ENCODE results near the gene IMMP2L. TPM values are rescaled to one million over a fixed set of nuclear protein-coding genes. Genes with fewer than 3 reads are reported as not detected.

The IMMP2L gene
- total RNA-seq, 1 donor from 2014 or later, result 29.7 TPM

DNA sequence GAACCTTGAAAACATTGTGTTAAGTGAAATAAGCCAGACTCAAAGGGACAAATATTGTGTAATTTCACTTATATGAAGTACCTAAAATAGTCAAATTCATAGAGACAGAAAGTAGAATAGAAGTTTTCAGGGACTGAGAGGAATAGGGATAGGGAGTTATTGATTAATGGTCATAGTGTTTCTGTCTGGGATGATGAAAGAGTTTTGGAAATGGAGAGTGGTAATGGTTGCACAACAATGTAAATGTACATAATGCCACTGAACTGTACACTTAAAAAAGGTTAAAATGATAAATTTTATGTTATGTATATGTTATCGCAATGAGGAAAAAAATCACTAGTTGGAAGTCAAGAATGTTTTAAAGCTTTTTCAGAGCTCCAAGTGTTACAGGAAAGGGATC is 33.5 kb upstream of the IMMP2L start:
- H3K4me3 Mint-ChIP-seq (ENCODE audit: low read depth), result no peak overlapping the region
- H3K4me1 Mint-ChIP-seq (ENCODE audit: low read depth), result no peaks in the 10 kb centered on the region
- H3K36me3 Mint-ChIP-seq (ENCODE audit: insufficient read depth), result no peaks in the 10 kb centered on the region
- no peaks in the 10 kb centered on the region for H3K27me3 Mint-ChIP-seq
- no peak overlapping the region for H3K27ac Mint-ChIP-seq
- peaks cover 7% of the 10 kb centered on the region for H3K9me3 Mint-ChIP-seq (ENCODE audit: low read depth)
- TF ChIP-seq, protein P1, sequence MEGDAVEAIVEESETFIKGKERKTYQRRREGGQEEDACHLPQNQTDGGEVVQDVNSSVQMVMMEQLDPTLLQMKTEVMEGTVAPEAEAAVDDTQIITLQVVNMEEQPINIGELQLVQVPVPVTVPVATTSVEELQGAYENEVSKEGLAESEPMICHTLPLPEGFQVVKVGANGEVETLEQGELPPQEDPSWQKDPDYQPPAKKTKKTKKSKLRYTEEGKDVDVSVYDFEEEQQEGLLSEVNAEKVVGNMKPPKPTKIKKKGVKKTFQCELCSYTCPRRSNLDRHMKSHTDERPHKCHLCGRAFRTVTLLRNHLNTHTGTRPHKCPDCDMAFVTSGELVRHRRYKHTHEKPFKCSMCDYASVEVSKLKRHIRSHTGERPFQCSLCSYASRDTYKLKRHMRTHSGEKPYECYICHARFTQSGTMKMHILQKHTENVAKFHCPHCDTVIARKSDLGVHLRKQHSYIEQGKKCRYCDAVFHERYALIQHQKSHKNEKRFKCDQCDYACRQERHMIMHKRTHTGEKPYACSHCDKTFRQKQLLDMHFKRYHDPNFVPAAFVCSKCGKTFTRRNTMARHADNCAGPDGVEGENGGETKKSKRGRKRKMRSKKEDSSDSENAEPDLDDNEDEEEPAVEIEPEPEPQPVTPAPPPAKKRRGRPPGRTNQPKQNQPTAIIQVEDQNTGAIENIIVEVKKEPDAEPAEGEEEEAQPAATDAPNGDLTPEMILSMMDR (IDR thresholded peaks at IDR 0.05; ENCODE audit: unreplicated experiment), result no peak
- no peak for DNase-seq (ENCODE audit: low spot score, unreplicated experiment)

DNA sequence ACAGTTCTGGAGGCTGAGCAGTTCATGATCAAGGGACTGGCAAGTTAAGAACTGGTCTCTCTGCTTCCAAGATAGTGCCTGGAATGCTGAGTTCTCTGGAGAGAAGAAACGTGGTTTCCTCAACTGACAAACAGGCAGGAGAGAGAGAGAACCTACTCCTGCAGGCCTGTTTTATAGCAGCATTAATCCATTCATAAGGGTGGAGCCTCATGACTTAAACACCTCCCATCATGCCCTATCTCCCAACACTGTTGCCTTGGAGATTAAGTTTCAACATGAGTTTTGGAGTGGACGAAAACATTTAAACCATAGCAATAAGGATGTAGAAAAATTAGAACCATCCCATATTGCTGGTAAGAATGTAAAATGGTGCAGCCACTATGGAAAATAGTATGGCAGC is 32.3 kb upstream of the IMMP2L start:
- Mint-ChIP-seq H3K4me3 (ENCODE audit: low read depth) (no peak overlapping the region), H3K9me3 (ENCODE audit: low read depth) (peaks cover 7% of the 10 kb centered on the region), H3K27me3 (no peaks in the 10 kb centered on the region), H3K27ac (no peak overlapping the region), H3K4me1 (ENCODE audit: low read depth) (no peaks in the 10 kb centered on the region), H3K36me3 (ENCODE audit: insufficient read depth) (no peaks in the 10 kb centered on the region)
- TF ChIP-seq, protein P1 (IDR thresholded peaks at IDR 0.05; ENCODE audit: unreplicated experiment), result no peak
- DNase-seq (ENCODE audit: low spot score, unreplicated experiment), result no peak

DNA sequence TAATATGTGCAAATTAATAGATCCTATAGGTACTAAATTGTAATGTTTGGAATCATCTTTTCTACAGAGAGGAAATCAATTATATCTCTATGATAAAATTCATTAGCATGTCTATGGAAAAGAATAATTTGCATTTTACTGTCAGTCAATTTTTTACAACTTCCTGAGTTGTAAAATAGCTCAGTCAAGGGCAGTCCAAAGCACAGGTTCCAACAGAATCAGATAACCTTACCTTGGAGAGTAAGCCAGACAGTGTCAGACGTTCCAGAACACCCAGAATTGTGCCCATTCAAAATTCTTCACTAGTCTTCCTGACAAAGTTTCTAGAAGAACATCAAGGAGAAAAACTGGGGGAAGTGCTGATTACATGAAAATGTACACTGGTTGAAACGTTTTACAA is 31.1 kb upstream of the IMMP2L start:
- H3K4me3 Mint-ChIP-seq (ENCODE audit: low read depth), result no peak overlapping the region
- H3K27ac Mint-ChIP-seq, result no peak overlapping the region
- no peaks in the 10 kb centered on the region for H3K36me3 Mint-ChIP-seq (ENCODE audit: insufficient read depth)
- DNase-seq (ENCODE audit: low spot score, unreplicated experiment), result no peak
- no peaks in the 10 kb centered on the region for H3K27me3 Mint-ChIP-seq
- peaks cover 7% of the 10 kb centered on the region for H3K9me3 Mint-ChIP-seq (ENCODE audit: low read depth)
- H3K4me1 Mint-ChIP-seq (ENCODE audit: low read depth), result no peaks in the 10 kb centered on the region
- TF ChIP-seq, protein P1 (IDR thresholded peaks at IDR 0.05; ENCODE audit: unreplicated experiment), result no peak

DNA sequence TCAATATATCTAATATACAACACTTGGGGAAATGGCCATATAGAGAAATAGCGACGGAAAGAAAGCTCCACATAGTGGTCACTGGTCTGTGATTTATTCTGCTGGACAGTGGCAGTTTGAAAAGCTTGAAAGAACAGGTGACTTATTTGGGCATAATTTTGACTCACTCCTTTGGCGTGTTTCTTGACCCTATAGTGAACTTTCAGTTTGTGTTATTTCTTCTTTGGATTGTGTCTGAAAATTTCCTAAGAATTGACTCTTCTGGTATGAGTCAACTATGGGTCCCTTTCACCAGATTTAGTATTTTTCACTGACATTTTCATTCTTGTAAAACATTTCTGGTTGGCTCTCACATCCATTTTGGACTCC is 25.8 kb upstream of the IMMP2L start:
- Mint-ChIP-seq H3K27ac (no peak overlapping the region), H3K4me3 (ENCODE audit: low read depth) (no peak overlapping the region), H3K4me1 (ENCODE audit: low read depth) (no peaks in the 10 kb centered on the region), H3K27me3 (no peaks in the 10 kb centered on the region), H3K36me3 (ENCODE audit: insufficient read depth) (no peaks in the 10 kb centered on the region), H3K9me3 (ENCODE audit: low read depth) (no peaks in the 10 kb centered on the region)
- no peak for DNase-seq (ENCODE audit: low spot score, unreplicated experiment)
- TF ChIP-seq, protein P1 (IDR thresholded peaks at IDR 0.05; ENCODE audit: unreplicated experiment), result no peak

DNA sequence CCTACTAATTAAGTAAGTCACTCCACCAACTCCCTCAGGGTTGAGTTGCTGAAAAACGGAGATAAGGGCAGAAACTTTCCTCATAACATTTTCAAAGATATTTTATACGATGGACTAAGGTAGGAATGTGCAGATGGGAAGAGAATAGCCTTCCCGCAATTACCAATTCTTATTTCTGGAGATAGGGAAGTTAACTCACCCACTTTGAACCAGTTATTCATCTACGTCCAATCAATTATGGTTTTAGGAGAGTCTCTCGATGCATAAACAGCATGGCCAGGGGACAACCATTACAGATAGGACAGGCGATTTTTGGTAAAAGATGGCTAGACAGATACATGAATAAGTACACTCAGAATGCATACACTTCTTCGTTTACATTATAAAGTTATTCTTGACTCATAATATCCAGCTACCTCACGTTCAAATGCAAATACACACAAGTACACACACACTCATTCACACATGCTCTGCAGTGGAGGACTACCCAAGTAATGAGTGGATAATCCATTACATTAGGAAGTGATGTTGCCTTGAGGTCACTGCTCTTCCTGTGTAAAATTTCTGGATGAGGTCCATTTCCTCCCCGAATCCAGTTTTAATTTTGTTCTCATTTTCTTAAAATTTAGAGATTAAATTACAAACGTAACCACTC is 25.2 kb upstream of the IMMP2L start:
- H3K4me1 Mint-ChIP-seq (ENCODE audit: low read depth), result no peaks in the 10 kb centered on the region
- DNase-seq (ENCODE audit: low spot score, unreplicated experiment), result no peak
- peaks cover under 1% of the 10 kb centered on the region for H3K9me3 Mint-ChIP-seq (ENCODE audit: low read depth)
- H3K27ac Mint-ChIP-seq, result no peak overlapping the region
- no peak overlapping the region for H3K4me3 Mint-ChIP-seq (ENCODE audit: low read depth)
- H3K27me3 Mint-ChIP-seq, result no peaks in the 10 kb centered on the region
- TF ChIP-seq, protein P1 (IDR thresholded peaks at IDR 0.05; ENCODE audit: unreplicated experiment), result no peak
- H3K36me3 Mint-ChIP-seq (ENCODE audit: insufficient read depth), result no peaks in the 10 kb centered on the region

All from progenitor cell of endocrine pancreas (in vitro differentiated cells).